Measurements from ENCODE around the gene SLC25A44. TPM values are rescaled to one million over a fixed set of nuclear protein-coding genes. Genes with fewer than 3 reads are reported as not detected.
"Not testable (repeated sequence)": the region's sequence is repeated elsewhere in the genome, so short reads cannot be mapped to it uniquely, and the experiment has no call there.

The SLC25A44 gene
- total RNA-seq, 1 donor from 2014 or later = 20.4 TPM

DNA sequence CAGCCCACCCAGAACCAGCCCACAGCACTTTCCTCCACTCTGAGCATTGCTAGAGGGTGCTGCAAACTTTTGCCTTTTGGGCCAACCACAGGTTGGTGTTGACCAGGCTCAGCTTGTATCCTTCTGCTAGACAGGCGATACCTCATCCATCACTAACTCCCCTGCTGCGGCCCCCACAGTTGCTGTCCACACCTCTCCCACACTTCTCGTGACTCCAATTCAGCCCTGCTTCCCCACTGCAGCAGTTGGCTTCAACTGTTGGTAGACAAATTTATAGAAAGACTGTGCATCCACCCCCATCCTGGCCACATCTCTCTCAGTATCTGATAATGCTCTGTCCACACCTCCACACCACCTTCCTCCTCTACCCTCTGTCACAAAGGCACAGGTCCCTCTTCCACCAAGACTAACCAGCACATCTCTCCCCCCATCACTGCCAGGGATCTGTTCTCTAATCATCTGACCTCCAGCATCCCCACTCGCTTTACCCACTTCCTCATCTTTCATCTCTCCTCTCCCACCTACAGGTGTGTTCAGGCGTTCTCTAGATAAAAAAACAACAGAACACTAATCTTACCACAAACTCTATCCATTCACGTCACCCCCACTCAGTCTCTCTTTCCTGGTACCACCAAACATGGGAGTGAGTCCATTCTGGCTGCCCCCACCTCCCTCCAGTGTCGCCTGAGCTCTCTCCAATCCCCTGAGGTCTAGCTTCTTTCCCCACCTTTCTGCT, 15.8 kb upstream of the SLC25A44 start:
- Mint-ChIP-seq H3K4me3 (ENCODE audit: low read depth) (no peak overlapping the region), H3K27ac (no peak overlapping the region), H3K27me3 (peaks cover 14% of the 10 kb centered on the region), H3K36me3 (ENCODE audit: insufficient read depth) (no peaks in the 10 kb centered on the region), H3K4me1 (ENCODE audit: low read depth) (peaks cover 34% of the 10 kb centered on the region), H3K9me3 (ENCODE audit: low read depth) (no peaks in the 10 kb centered on the region)
- no peak for DNase-seq (ENCODE audit: low spot score, unreplicated experiment)
- TF ChIP-seq, protein P1, sequence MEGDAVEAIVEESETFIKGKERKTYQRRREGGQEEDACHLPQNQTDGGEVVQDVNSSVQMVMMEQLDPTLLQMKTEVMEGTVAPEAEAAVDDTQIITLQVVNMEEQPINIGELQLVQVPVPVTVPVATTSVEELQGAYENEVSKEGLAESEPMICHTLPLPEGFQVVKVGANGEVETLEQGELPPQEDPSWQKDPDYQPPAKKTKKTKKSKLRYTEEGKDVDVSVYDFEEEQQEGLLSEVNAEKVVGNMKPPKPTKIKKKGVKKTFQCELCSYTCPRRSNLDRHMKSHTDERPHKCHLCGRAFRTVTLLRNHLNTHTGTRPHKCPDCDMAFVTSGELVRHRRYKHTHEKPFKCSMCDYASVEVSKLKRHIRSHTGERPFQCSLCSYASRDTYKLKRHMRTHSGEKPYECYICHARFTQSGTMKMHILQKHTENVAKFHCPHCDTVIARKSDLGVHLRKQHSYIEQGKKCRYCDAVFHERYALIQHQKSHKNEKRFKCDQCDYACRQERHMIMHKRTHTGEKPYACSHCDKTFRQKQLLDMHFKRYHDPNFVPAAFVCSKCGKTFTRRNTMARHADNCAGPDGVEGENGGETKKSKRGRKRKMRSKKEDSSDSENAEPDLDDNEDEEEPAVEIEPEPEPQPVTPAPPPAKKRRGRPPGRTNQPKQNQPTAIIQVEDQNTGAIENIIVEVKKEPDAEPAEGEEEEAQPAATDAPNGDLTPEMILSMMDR (IDR thresholded peaks at IDR 0.05; ENCODE audit: unreplicated experiment) = no peak

DNA sequence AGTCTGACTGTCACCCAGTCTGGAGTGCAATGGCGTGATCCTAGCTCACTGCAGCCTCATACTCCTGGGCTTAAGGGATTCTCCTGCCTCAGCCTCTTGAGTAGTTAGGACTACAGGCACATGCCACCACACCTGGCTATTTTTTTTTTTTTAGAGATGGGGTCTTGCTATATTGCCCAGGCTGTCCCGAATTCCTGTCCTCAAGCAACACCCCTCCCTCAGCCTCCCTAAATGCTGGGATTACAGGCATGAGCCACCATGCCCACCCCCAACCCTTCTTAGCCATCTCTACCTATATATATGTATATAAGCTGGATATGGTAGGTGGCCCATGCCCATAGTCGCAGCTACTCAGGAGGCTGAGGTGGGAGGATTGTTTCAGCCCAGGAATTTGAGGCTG, 13.4 kb upstream of the SLC25A44 start:
- TF ChIP-seq, protein P1 (IDR thresholded peaks at IDR 0.05; ENCODE audit: unreplicated experiment) = no peak
- H3K27me3 Mint-ChIP-seq = peaks cover 4% of the 10 kb centered on the region
- no peak overlapping the region for H3K4me3 Mint-ChIP-seq (ENCODE audit: low read depth)
- H3K9me3 Mint-ChIP-seq (ENCODE audit: low read depth) = no peaks in the 10 kb centered on the region
- H3K4me1 Mint-ChIP-seq (ENCODE audit: low read depth) = peaks cover 38% of the 10 kb centered on the region
- no peak overlapping the region for H3K27ac Mint-ChIP-seq
- DNase-seq (ENCODE audit: low spot score, unreplicated experiment) = no peak
- no peaks in the 10 kb centered on the region for H3K36me3 Mint-ChIP-seq (ENCODE audit: insufficient read depth)

- not testable (repeated sequence) for H3K9me3 Mint-ChIP-seq (ENCODE audit: low read depth); H3K27me3 Mint-ChIP-seq; DNase-seq (ENCODE audit: low spot score, unreplicated experiment); H3K36me3 Mint-ChIP-seq (ENCODE audit: insufficient read depth)
- Mint-ChIP-seq H3K27ac (peak overlapping the region; percentile 94), H3K4me1 (ENCODE audit: low read depth) (peaks cover 38% of the 10 kb centered on the region), H3K4me3 (ENCODE audit: low read depth) (peak overlapping the region; percentile 23)
These were observed 12.4 kb upstream of the SLC25A44 start for GRCh38 chr1:156181391-156181924.

GRCh38 chr1:156182010-156182779, 11.7 kb upstream of the SLC25A44 start:
- not testable (repeated sequence) for H3K9me3 Mint-ChIP-seq (ENCODE audit: low read depth); H3K4me3 Mint-ChIP-seq (ENCODE audit: low read depth); H3K27me3 Mint-ChIP-seq; H3K36me3 Mint-ChIP-seq (ENCODE audit: insufficient read depth); DNase-seq (ENCODE audit: low spot score, unreplicated experiment)
- peak overlapping the region; percentile 94 for H3K27ac Mint-ChIP-seq
- peaks cover 36% of the 10 kb centered on the region for H3K4me1 Mint-ChIP-seq (ENCODE audit: low read depth)

- Mint-ChIP-seq H3K27ac (peak overlapping the region; percentile 66), H3K9me3 (ENCODE audit: low read depth) (peaks cover 15% of the 10 kb centered on the region), H3K4me1 (ENCODE audit: low read depth) (peaks cover 17% of the 10 kb centered on the region)
- DNase-seq (ENCODE audit: low spot score, unreplicated experiment); H3K4me3 Mint-ChIP-seq (ENCODE audit: low read depth); H3K36me3 Mint-ChIP-seq (ENCODE audit: insufficient read depth); H3K27me3 Mint-ChIP-seq: not testable (repeated sequence)
These were observed 7.3 kb upstream of the SLC25A44 start for GRCh38 chr1:156186347-156187177.

DNA sequence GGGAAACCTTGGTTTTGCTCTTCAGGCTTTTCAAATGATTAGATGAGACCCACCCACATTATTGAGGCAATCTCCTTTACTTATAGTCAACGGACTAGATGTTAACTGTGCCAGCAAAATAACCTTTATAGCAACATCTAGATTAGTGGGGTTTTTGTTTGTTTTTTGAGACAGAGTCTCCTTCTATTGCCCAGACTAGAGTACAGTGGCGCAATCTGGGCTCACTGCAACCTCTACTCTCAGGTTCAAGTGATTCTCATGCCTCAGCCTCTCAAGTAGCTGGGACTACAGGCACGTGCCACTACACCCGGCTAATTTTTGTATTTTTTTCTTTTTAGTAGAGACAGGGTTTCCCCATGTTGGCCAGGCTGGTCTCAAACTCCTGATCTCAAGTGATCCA, 3.6 kb upstream of the SLC25A44 start:
- Mint-ChIP-seq H3K9me3 (ENCODE audit: low read depth) (peaks cover 15% of the 10 kb centered on the region), H3K4me1 (ENCODE audit: low read depth) (peaks cover 10% of the 10 kb centered on the region)
- H3K27ac Mint-ChIP-seq; H3K36me3 Mint-ChIP-seq (ENCODE audit: insufficient read depth); H3K27me3 Mint-ChIP-seq; H3K4me3 Mint-ChIP-seq (ENCODE audit: low read depth); DNase-seq (ENCODE audit: low spot score, unreplicated experiment): not testable (repeated sequence)

All from progenitor cell of endocrine pancreas (in vitro differentiated cells).